GM23338 (cell line): ENCODE measurements around the gene TWIST2. TPM values are rescaled to one million over a fixed set of nuclear protein-coding genes. Genes with fewer than 3 reads are reported as not detected.

Experiments
- ATAC-seq: fragments of 200-7000 bp; cut with Tn5 transposase; 3 replicates; pipeline ENCODE4 v1.9.1; 2020
- DNase-seq: peaks from one replicate; pipeline ENCODE4 v3.0.0-alpha.2; 2015; ENCODE audit warnings: low spot score
- H2AFZ ChIP-seq: fragments of 200-600 bp; sonication (generic); 2 replicates; pipeline ENCODE4 v1.8.0; 2016; ENCODE audit warnings: antibody characterized with exemption, mild to moderate bottlenecking, moderate library complexity
- H3F3A ChIP-seq: fragments of 200-600 bp; sonication (generic); replicated peaks from 2 replicates; pipeline ENCODE4 v1.8.0; 2017; ENCODE audit warnings: antibody characterized with exemption, mixed run types, low read depth
- H3K27ac ChIP-seq: fragments of 200-600 bp; sonication (generic); 2 replicates; pipeline ENCODE4 v1.6.1; 2016; ENCODE audit warnings: low read depth
- H3K27me3 ChIP-seq: fragments of 200-600 bp; sonication (generic); 2 replicates; pipeline ENCODE4 v1.8.0; 2016; ENCODE audit warnings: mild to moderate bottlenecking, mixed run types, moderate library complexity; ENCODE audit not compliant: insufficient read depth
- H3K36me3 ChIP-seq: fragments of 200-600 bp; sonication (generic); 2 replicates; pipeline ENCODE4 v1.8.0; 2016; ENCODE audit warnings: mild to moderate bottlenecking; ENCODE audit not compliant: insufficient read depth
- H3K4me1 ChIP-seq: fragments of 200-600 bp; sonication (generic); 2 replicates; pipeline ENCODE4 v1.8.0; 2016; ENCODE audit warnings: mild to moderate bottlenecking, moderate library complexity; ENCODE audit not compliant: insufficient read depth
- H3K4me2 ChIP-seq: fragments of 200-600 bp; sonication (generic); 2 replicates; pipeline ENCODE4 v1.7.1; 2017; ENCODE audit warnings: mixed run types
- H3K4me3 ChIP-seq: fragments of 200-600 bp; sonication (generic); 2 replicates; pipeline ENCODE4 v1.6.1; 2016; ENCODE audit warnings: mixed run types
- H3K79me2 ChIP-seq: fragments of 200-600 bp; sonication (generic); replicated peaks from 2 replicates; pipeline ENCODE4 v1.8.0; 2017; ENCODE audit warnings: mild to moderate bottlenecking; ENCODE audit not compliant: insufficient read depth
- H3K9me2 ChIP-seq: fragments of 200-600 bp; sonication (generic); 2 replicates; pipeline ENCODE4 v1.8.0; 2017; ENCODE audit not compliant: insufficient read depth
- H4K20me1 ChIP-seq: fragments of 200-600 bp; sonication (generic); replicated peaks from 2 replicates; pipeline ENCODE4 v1.8.0; 2017; ENCODE audit warnings: mild to moderate bottlenecking; ENCODE audit not compliant: insufficient read depth
- H3K27ac Mint-ChIP-seq: 2 replicates; pipeline ENCODE4 v1.8.0; 2020; ENCODE audit warnings: inconsistent platforms, mild to moderate bottlenecking, moderate library complexity, mixed read lengths
- H3K27me3 Mint-ChIP-seq: 3 replicates; pipeline ENCODE4 v1.8.0; 2022; ENCODE audit warnings: low read depth, mild to moderate bottlenecking, moderate library complexity, mixed read lengths, inconsistent platforms; ENCODE audit not compliant: insufficient read depth, poor library complexity
- H3K36me3 Mint-ChIP-seq: 3 replicates; pipeline ENCODE4 v1.8.0; 2021; ENCODE audit warnings: low read depth, mild to moderate bottlenecking, inconsistent platforms, moderate library complexity, mixed read lengths
- H3K4me1 Mint-ChIP-seq: 3 replicates; pipeline ENCODE4 v1.8.0; 2020; ENCODE audit warnings: mild to moderate bottlenecking, inconsistent platforms, mixed read lengths
- H3K4me3 Mint-ChIP-seq: 3 replicates; pipeline ENCODE4 v1.8.0; 2021; ENCODE audit warnings: moderate library complexity, mild to moderate bottlenecking, inconsistent platforms, mixed read lengths
- H3K9me3 Mint-ChIP-seq: 3 replicates; pipeline ENCODE4 v1.8.0; 2020; ENCODE audit warnings: moderate library complexity, mild to moderate bottlenecking, inconsistent platforms, mixed read lengths
- CREB1 ChIP-seq: fragments of 250-450 bp; sonication (Bioruptor Pico); IDR thresholded peaks from 2 replicates; pipeline ENCODE4 v1.5.0; 2020; ENCODE audit warnings: low read depth, mild to moderate bottlenecking, moderate library complexity
- CTCF ChIP-seq, 2 experiments: fragments of 200-600 bp in 1 of 2; sonication (generic) in 1 of 2; conservative IDR thresholded peaks; 2 replicates each; pipeline versions ENCODE4 v1.5.1 to v1.6.1; 2016 to 2017; ENCODE audit warnings: antibody characterized with exemption in 2 of 2, low read depth in 2 of 2, mild to moderate bottlenecking in 2 of 2, moderate library complexity in 1 of 2
- EZH2 ChIP-seq: fragments of 200-600 bp; sonication (generic); IDR thresholded peaks from one replicate; pipeline ENCODE4 v1.8.0; 2017; ENCODE audit warnings: antibody characterized with exemption, mild to moderate bottlenecking, low read depth; ENCODE audit not compliant: unreplicated experiment
- JUNB ChIP-seq: IDR thresholded peaks from one replicate; pipeline ENCODE4 v1.6.1; 2016; ENCODE audit warnings: antibody characterized with exemption; ENCODE audit not compliant: unreplicated experiment
- NANOG ChIP-seq: IDR thresholded peaks from 2 replicates; pipeline ENCODE4 v1.6.1; 2016; ENCODE audit warnings: antibody characterized with exemption, borderline replicate concordance
- POLR2AphosphoS5 ChIP-seq: IDR thresholded peaks from 2 replicates; pipeline ENCODE4 v1.6.1; 2016; ENCODE audit warnings: antibody characterized with exemption, low read depth
- REST ChIP-seq: IDR thresholded peaks from one replicate; pipeline ENCODE4 v1.6.1; 2018; ENCODE audit warnings: antibody characterized with exemption; ENCODE audit not compliant: unreplicated experiment
- STAT1 ChIP-seq: IDR thresholded peaks from one replicate; pipeline ENCODE4 v1.6.1; 2016; ENCODE audit warnings: antibody characterized with exemption; ENCODE audit not compliant: unreplicated experiment
- ZNF114 ChIP-seq: fragments of 250-450 bp; sonication (Bioruptor Pico); IDR thresholded peaks from 2 replicates; pipeline ENCODE4 v1.5.0; 2020; ENCODE audit warnings: mild to moderate bottlenecking, moderate library complexity
- ZNF331 ChIP-seq: fragments of 250-450 bp; sonication (Bioruptor Pico); IDR thresholded peaks from 2 replicates; pipeline ENCODE4 v1.5.0; 2020; ENCODE audit warnings: low read depth, mild to moderate bottlenecking, moderate library complexity
- polyA plus RNA-seq: library from polyadenylated mRNA; unstranded; fragments of >200 nt; fragmentation: Nextera tagmentation; extraction: Ambion mirVana; gene quantifications from 2 replicates; pipeline ENCODE4 v1.2.1, GENCODE V29; 2016
- total RNA-seq: library from RNA; depleted of rRNA; stranded (reverse); fragments of >200 nt; shearing (Covaris generic); gene quantifications from 2 replicates; pipeline ENCODE4 v1.2.3, GENCODE V29; 2014
- TF ChIP-seq, protein P1 (sequence below): IDR thresholded peaks from 2 replicates; pipeline ENCODE4 v1.6.1; 2016; ENCODE audit warnings: antibody characterized with exemption

Gene TWIST2
- total and polyA plus RNA-seq, 2 experiments from 2014 or later = 7.0 to 12.5 TPM

GRCh38 chr2:238924796-238925195 lies 76.9 kb downstream of the TWIST2 start:
- no peaks in the 10 kb centered on the region for H3K36me3 ChIP-seq
- H3K27ac ChIP-seq = no peak overlapping the region
- no peaks in the 10 kb centered on the region for H4K20me1 ChIP-seq
- Mint-ChIP-seq H3K4me1 (no peaks in the 10 kb centered on the region; the same call in 2 of the 3 replicates), H3K36me3 (no peaks in the 10 kb centered on the region), H3K27me3 (peaks cover 9% of the 10 kb centered on the region), H3K4me3 (no peak overlapping the region), H3K9me3 (no peaks in the 10 kb centered on the region; the same call in 2 of the 3 replicates), H3K27ac (no peak overlapping the region)
- H3K4me3 ChIP-seq = no peak overlapping the region
- no peaks in the 10 kb centered on the region for H3K27me3 ChIP-seq
- no peak overlapping the region for H2AFZ ChIP-seq
- no peak overlapping the region for H3K4me2 ChIP-seq
- DNase-seq (no peak), ATAC-seq (no peak)
- no peaks in the 10 kb centered on the region for H3K79me2 ChIP-seq
- no peak for TF ChIP-seq NANOG
- TF ChIP-seq ZNF331 = no peak
- no peaks in the 10 kb centered on the region for H3K4me1 ChIP-seq
- H3F3A ChIP-seq = no peaks in the 10 kb centered on the region
- no peaks in the 10 kb centered on the region for H3K9me2 ChIP-seq

DNA sequence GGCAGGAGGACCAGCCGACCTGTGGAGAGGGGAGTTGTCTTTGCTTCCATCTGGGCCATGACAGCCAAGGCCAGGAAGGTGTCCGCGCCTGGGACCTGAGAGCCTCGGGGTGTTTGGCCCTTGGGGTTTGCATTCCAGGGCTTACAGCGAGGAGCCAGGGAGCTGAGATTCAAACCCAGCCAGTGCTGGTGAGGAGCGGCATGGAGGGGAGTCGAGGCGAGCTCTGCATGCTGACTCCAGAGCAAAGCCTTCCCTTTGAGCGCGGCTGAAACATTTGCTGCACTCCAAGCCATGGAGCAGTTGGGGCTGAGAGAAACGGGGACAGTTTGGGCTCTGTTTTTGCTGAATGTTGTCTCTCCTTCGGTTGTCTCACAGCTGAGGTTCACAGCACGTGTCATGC lies 77.4 kb downstream of the TWIST2 start:
- Histone ChIP-seq H3K27ac (no peak overlapping the region), H2AFZ (no peak overlapping the region), H3K4me1 (no peaks in the 10 kb centered on the region), H3K9me2 (no peaks in the 10 kb centered on the region), H3K4me3 (no peak overlapping the region), H3K27me3 (no peaks in the 10 kb centered on the region), H3K79me2 (no peaks in the 10 kb centered on the region), H3K36me3 (no peaks in the 10 kb centered on the region), H4K20me1 (no peaks in the 10 kb centered on the region), H3K4me2 (no peak overlapping the region), H3F3A (no peaks in the 10 kb centered on the region)
- Mint-ChIP-seq H3K4me1 (no peaks in the 10 kb centered on the region; the same call in 2 of the 3 replicates), H3K27ac (no peak overlapping the region), H3K4me3 (no peak overlapping the region), H3K9me3 (no peaks in the 10 kb centered on the region; the same call in 2 of the 3 replicates), H3K27me3 (peaks cover 9% of the 10 kb centered on the region), H3K36me3 (no peaks in the 10 kb centered on the region)
- no peak for TF ChIP-seq EZH2
- TF ChIP-seq ZNF114 (CRISPR knock-in tag) = no peak
- no peak for TF ChIP-seq POLR2AphosphoS5
- ATAC-seq (no peak; the same call in 2 of the 3 replicates), DNase-seq (no peak)

- Histone ChIP-seq H3F3A (no peaks in the 10 kb centered on the region), H3K27me3 (no peaks in the 10 kb centered on the region), H3K36me3 (no peaks in the 10 kb centered on the region), H3K4me3 (no peak overlapping the region), H3K79me2 (no peaks in the 10 kb centered on the region), H3K27ac (no peak overlapping the region), H3K4me1 (no peaks in the 10 kb centered on the region), H4K20me1 (no peaks in the 10 kb centered on the region), H3K9me2 (no peaks in the 10 kb centered on the region), H2AFZ (no peak overlapping the region), H3K4me2 (no peak overlapping the region)
- ATAC-seq = no peak
- no peak overlapping the region for H3K27ac Mint-ChIP-seq
- TF ChIP-seq, protein P1, sequence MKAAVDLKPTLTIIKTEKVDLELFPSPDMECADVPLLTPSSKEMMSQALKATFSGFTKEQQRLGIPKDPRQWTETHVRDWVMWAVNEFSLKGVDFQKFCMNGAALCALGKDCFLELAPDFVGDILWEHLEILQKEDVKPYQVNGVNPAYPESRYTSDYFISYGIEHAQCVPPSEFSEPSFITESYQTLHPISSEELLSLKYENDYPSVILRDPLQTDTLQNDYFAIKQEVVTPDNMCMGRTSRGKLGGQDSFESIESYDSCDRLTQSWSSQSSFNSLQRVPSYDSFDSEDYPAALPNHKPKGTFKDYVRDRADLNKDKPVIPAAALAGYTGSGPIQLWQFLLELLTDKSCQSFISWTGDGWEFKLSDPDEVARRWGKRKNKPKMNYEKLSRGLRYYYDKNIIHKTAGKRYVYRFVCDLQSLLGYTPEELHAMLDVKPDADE = no peak
- TF ChIP-seq CTCF (conservative IDR thresholded peaks at IDR 0.05; ENCODE audit: low read depth in 2 of 2) (no peak), STAT1 (no peak), CREB1 (CRISPR knock-in tag) (no peak), REST (no peak), EZH2 (no peak), POLR2AphosphoS5 (no peak), NANOG (no peak), JUNB (no peak)
- DNase-seq = no peak
- H3K36me3 Mint-ChIP-seq = no peaks in the 10 kb centered on the region
- no peak overlapping the region for H3K4me3 Mint-ChIP-seq
- H3K4me1 Mint-ChIP-seq = no peaks in the 10 kb centered on the region; the same call in 2 of the 3 replicates
- peaks cover 9% of the 10 kb centered on the region for H3K27me3 Mint-ChIP-seq
- H3K9me3 Mint-ChIP-seq = no peaks in the 10 kb centered on the region; the same call in 2 of the 3 replicates
These were observed 78.1 kb downstream of the TWIST2 start for GRCh38 chr2:238925816-238926521.
